Measurements from ENCODE around the gene SLC5A10.
"Not testable (repeated sequence)": the region's sequence is repeated elsewhere in the genome, so short reads cannot be mapped to it uniquely, and the experiment has no call there.

- not testable (repeated sequence) for TF ChIP-seq ZFX (IDR thresholded peaks at IDR 0.05; ENCODE audit: borderline replicate concordance); CTCF (IDR thresholded peaks at IDR 0.05)
These were observed 84.2 kb downstream of the SLC5A10 start for GRCh38 chr17:19036186-19036585.
